NCI-H345 (cell line): ENCODE results near the gene SF3A1.
"Not testable (repeated sequence)": the region's sequence is repeated elsewhere in the genome, so short reads cannot be mapped to it uniquely, and the experiment has no call there.

Source experiments
- DNase-seq: peaks from one replicate; lab custom pipeline; 2025; lab: John Stamatoyannopoulos, UW

The SF3A1 gene

DNA sequence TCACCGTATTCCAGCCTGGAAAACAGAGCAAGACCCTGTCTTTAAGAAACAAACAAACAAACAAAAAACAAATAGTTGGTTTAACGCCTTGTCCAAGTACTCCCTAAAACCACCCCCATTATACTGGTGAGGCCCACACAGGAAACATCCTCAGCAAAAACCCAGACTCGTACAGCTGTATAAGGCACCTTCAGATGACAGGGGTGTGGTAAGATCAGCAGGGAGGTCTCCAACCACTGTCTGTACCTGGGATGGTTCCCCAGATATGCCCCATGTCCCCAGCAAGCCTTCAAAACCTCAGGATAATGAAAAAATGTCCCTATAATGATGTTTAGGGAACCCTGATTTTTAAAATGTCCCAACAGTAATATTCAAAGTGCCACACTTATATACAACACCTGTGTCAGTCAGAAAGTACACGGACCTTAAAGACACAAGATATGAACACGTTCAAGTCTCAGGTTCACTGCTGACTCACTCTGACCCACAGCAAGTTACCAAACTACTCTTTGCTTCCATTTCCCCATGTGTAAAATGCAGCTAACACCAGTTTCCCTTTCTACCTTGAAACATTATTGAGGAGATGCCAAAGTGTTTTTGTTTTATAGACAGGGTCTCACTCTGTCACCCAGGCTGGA lies 9.3 kb downstream of the SF3A1 start:
- no peak for DNase-seq

DNA sequence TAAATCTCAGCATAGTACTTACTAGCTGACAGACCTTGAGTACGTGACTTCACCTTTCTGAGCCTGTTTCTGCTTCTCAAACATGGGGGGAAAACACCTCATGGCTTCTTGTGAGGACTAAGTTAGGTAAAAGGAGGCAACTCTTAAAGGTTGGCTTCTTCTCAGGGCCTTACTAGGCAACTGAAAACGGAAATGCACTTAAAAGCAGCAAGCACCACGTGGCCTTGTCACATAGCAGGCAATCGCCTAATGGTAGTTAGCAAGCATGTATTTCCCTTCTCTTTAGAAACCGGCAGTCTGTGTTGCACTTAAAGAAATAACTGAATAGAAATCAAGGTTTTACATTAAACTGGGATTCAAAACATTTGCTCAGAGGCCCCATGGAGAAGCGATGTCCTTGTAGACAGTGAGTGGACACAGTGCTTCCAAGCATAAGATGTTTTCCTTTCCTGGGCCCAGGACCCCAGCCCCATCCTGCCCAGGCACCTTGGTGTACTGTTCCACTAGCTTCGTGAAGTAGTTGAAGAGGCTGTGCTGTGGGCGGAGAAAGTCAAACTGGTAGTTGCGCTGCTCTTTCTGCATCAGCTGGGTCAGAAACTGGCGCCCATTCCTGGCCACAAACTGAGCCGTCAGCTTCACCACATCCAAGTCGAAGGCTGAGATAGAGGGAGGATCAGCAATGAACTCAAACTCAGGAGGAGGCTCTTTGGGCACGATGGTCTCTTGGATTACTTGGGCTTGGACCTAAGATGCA lies 12.1 kb downstream of the SF3A1 start:
- DNase-seq, result no peak

DNA sequence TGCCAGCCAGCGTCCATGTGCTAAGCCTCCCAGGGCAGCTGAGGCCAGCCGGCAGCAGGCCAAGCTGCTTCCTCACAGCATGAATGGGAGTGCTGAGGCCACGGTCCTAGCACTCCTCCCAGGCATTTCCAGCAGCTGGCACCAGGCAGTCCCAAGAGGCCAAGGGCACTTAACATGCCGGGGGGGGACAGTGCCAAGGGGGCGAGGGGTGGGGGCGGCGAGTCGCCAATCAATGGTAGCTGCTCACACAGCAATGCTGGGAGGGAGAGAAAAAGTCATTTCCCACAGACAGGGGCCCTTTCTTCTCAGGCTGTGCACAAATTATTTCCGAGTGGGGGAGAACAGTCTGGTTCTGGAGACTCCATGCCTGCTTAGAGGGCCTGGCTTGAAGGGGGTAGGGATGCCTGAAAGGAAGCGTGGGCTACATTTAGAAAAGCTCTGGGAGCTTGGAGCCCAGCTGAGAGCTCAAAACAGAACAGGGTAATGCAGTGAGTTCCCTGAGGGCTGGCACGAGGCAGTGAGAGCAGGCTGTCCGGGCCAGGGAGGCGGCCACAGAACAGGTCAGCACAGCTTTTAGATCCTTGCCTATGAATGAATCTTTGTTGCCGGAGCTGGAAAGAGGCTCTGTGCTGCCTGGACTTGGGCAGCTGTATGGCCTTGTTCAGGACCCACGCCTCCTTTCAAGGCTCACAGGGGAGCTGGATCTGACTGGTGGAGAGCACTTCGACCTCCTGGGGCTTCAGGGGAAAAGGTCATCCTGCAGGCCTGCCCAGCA lies 15.6 kb downstream of the SF3A1 start:
- DNase-seq, result no peak

DNA sequence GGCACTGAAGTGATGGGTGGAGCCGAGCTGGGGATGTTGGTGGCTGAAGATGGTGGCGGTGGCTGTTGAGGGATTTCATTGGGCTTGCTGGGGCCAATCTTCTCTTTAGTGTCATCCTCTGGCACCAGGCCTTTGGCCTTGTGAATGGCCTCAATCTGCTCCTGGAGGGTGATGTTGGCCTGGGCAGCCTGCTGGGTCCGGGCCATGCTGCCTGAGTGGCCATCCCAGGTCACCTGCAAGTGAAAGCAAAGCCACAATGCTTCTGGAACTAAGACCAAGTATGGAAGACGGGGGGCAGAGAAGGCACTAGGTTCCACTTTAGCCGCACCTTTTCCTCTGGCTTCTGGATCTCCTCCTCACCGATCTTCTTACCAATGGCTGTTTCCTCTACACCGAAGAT lies 17.9 kb downstream of the SF3A1 start:
- no peak for DNase-seq

DNA sequence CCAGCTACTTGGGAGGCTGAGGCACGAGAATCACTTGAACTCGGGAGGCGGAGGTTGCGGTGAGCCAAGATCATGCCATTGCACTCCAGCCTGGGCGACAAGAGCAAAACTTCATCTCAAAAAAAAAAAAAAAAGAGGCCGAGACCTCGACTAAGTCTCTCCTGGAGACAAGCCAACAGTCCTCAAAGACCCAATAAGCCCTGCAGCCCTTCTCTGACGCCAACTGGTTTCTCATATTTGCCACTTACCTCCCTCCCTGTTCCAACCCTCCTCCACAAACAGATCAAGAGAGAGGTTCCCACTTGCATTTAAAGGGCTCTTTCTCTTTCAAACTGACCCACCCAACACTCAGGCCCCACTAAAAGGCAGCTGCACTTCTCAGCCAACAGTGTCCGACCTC lies 18.4 kb downstream of the SF3A1 start:
- not testable (repeated sequence) for DNase-seq

DNA sequence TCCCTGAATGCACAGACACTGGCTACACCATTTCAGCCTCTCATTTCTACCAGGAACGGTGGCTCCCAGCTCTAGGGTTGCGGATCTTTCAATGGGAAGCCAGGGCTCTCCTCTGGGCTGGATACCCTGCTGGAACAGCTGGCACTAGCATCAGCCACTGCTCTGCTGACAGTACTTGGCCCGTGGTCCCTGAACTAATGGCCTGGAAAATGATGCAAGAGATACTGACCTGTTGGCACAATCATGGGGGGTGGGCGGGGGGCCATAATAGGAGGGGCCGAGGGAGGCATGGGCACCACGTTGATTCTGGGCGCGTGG lies 19.3 kb downstream of the SF3A1 start:
- no peak for DNase-seq

DNA sequence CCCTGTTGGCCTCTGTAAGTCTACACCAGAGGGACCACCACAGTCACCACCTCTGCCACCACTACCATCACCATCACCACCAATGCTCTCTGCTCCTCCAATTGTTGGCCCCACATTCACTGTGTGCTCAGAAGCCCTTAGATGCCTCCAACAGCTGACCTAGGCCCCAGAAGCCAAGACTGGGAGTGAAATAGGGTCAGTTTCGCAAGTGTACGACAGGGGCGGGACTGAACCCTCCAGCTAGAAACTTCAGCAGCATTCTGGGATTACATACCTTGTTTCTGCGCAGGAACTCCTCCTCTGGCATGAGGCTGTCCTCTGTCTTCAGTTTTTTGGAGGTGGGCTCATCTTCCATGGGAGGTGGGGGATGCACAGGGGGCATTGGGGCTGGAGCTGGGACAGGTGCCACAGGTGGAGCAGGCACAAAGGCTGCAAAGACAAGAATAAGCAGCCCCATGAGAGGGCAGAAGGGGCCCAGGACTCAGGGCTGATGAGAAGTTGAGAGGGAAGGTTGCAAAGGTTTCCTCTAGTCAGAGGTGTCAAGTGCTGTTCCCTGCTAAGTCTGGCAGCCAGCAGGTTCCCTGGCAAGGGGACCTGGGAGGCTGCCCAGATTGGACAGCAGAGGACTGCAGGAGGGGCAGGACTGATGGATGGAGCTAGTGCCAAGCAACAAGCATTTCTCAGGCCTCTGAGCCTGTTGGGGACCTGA lies 19.8 kb downstream of the SF3A1 start:
- no peak for DNase-seq

DNA sequence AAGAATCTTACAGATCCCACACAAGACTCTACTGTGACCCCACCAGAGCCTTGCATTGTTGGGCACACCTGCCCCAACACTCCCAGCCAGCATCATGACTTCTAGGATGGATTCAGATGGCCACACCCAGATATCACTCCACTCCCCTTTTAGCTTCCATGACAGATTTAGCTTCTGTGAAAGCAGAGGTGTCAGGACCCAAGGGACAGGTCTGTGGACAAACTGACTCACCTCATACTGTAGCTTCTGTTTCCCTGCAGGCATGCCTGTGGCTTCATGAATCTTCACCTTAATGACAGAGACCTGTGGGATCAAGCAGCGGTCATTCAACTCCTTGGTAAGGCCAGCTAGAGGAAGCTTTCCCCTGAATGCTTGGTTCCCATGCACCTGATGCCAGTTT lies 21.5 kb downstream of the SF3A1 start:
- DNase-seq, result no peak

DNA sequence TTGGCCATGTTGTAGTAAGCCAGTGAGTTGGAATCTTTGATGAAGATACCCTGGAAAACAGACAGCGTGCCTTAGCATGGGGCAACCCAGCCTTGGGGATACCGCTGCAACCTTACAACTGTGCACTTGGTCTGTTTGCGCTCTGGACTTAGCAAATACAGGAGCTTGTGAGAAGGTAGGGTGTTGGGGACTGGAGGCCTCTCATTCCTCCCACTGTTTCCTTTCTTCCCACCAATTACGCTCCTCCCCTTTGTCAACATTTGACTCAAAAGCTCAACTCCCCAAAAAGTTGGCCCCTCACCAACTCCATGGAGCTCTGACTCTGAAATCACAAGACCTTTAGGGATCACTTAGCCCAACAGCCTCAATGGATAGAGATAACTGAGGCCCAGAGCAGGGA lies 22.0 kb downstream of the SF3A1 start:
- DNase-seq, result no peak

DNA sequence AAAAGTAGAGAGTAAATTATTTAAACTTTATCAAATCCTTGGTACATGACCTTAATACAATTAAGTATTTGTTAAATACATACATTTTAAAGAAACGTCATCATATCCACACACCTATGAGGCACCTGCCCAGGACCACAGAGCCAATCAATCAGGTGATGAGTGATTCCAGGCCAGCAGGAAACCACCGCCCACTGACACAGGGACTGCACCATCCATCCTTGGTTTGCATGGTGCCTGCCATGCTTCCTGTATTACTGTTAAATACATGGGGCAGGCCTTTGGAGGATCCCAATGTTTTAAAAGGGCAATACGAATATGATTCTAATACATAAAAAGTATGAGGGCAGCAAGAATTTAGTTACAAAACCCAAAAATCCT lies 23.0 kb downstream of the SF3A1 start:
- no peak for DNase-seq

DNA sequence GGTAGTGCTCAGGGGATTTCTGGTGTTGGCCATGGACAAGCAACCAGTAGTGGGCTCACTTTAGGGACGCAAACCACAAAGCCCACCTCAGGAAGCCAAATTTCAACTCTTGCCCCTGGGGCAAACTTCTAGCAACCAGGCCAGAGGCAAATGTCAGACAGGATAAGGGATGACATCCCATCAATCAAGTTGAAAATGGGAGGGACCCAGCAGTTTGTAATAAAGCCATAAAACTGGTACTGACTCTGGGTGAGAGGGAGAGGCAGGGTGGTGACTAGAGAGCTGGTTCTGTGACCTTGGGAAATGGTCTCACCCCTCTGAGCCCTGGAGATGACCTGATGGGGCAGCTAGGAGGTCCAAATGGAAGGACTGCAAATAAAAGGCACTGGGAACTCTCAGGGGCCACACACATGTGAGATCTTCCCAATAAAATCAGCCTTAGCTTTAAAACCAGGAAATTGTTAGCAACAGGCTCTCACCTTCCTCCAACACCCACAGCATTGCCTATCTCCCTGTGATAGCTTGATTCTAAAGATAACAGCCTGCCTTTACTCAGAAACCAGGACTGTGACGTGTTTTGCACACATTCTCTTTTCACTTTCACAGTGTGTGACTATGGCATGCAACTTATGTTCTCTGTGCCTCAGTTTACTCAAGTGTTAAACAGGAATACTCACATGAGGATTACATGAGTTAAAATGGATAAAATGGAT lies 23.5 kb downstream of the SF3A1 start:
- no peak for DNase-seq

DNA sequence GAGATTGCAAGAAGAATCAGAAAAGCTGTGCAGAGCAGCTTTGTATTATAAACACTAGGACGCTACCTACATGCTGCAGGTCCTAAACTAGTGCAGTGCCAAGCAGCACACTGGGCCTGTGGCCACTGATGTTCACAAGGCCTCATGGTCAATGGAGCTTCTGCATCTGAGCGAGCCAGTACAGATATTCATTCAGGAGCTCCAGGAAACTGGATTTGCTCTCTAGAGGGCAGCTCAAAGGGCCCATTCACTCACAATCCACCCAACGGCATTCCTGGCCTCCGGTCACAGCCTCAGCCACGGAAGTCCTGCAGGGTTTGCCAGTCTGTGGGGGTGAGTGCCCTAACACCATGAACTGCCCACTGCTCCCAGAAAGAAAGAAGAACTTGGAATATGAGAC lies 24.1 kb downstream of the SF3A1 start:
- no peak for DNase-seq

DNA sequence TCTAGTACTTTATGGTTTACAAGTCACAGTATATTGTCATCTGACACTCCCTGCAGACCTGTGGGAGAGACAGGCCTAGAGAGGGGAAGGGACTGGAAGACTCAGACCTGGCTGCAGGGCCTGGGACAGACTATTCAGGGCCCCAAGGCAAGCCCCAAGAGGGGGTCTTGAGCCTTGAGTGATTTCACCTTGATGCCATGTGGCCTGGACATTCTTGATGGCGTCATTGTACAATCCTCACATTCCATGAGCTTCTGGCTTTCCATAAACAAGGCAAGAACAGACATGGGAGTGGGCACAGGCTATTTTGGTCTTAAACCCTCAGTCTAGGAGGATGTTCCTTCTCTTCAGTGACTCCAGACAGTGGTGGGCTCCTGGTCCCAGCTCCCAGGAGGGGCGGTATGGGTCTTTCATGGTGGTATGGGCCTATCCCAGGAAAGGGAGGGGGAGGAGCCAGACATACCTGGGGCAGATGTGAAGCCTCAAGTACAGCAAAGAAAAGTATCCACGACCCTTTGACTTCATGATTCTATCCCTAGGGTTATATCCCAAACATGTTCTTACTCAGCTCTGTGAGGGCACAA lies 28.1 kb downstream of the SF3A1 start:
- DNase-seq, result no peak

DNA sequence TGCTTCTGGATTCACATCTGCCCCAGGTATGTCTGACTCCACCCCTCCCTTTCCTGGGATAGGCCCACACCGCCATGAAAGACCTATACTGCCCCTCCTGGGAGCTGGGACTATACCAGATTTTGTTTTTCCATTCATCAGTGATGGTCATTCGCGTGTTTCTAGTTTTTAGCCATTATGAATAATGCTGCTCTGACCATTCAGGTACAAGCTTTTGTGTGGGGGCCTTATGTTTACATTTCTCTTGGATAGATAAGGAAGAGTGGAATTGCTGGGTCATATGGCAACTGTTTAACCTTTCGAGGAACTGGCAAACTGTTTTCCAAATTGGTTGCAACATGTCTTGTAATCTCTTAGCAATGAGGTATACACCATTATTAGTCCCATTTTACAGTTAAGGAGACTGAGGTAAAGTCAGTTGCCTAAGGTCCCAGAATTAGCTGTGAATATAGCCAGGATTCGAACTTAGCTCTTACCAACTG lies 28.8 kb downstream of the SF3A1 start:
- no peak for DNase-seq

DNA sequence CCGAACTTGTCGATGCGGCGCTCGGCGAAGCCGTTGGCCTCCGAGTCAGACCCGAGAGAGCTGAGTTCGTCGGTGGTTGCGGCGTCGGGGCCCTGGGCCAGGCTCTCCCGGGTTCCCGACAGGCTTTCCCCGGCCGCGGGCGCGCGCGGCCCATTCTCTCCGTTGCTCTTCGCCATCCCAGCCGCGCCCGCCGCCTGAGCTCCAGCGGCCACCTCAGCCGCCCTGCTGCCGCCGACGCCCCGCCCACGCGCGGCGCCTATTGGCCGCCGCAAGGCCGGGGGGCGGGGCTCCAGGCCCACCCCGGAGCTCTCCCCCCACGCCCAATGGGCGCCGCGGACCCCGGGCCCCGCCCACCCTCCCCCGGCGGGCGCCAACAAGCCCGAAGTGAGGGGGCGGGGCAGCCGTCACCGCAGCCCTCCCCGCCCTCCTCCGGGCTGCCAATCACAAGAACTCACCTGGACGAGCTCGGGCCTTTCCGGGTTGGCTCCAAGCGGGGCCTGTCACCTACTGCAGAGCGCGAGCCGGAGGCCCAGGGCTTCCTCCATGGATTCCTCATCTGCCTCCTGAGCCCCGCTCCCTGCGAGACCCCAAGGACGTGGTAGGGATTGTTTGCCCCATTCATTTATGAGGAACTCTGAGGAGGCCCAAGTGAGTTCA lies 29.9 kb downstream of the SF3A1 start, which contains the start of gene TBC1D10A:
Gene TBC1D10A (minus strand): TSS at position 236 of the 657 bp plus-strand sequence. CDS start 60 bp downstream, at position 176.
- DNase-seq, result peak; percentile 91

DNA sequence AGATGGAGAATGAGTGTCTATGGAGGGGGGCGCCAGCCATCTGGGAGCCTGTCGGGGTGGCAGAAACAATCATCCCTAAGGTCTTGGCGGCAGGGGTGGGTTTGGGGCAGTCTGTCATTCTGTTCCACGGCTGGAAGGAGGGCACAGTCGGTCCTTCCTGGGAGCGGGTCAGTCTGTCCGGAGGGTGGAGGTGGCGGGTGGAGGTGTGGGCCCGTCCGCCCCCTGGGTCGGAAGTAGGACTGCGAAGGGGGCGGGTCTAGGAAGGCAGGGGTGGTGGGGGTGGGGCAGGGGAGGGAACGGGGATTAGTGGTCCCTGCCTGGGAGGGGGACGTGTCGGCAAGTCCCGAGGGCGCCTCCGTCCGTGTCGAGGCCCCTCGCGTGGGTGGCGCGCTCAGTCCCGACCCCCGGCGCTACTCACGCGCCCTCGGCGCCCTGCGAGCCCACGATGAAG lies 30.4 kb downstream of the SF3A1 start:
- DNase-seq, result peak; percentile 9

DNA sequence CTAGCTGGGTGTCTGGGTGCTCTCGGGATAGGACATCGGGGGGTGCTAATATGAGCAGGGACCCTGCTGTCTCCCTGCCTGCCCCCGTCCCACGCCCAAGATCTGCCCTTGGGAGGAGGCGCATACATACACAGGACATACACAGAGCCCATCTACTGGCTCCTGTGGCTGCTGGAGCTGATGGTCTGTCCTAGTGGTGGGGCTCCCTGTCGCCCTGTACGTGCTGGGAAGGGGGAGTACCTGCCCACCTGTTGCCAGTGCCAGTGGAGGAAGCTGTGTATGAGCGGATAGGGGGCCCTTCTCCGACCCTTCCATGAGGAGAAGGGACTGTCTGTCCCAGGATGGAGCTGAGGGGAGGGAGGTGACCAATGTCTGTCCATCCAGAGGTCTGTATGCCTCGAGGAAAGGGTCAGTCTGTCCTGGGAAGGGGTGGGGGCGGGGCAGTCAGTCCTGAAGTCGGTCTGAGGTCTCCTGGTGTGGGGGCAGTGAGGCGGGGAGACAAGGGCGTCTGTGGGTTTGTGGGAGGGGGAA lies 30.9 kb downstream of the SF3A1 start:
- DNase-seq, result no peak

DNA sequence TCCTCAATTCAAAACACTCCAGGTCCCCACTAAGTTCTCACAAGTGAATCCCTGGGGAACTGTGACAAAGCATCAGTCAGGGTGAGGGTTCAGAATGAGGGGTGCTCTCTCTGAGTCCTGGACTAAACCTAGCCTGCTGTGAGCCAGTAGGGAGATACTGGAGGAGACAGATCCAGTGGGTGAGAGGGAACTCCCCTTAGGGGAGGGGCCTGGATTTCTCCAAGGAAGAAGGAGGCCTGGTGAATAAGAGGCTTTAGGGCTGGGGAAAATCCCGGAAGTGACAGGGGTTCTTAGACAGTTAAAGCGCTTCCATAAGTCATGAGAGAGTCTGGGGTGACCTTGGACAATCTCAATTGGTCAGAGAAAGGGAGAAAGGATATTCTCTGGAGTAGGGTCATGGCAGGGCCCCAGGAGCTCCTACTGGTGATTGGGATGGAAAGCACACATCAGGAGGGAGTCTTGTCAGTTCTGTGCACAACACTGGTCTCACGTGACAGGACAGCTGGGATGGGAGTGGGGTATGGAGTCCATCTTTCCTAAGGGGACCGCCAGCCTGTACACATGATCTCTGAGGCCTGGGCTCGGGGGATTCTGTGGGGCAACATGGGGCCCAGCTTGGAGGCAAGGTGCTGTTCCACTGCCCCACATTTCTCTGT lies 31.5 kb downstream of the SF3A1 start:
- DNase-seq, result no peak

DNA sequence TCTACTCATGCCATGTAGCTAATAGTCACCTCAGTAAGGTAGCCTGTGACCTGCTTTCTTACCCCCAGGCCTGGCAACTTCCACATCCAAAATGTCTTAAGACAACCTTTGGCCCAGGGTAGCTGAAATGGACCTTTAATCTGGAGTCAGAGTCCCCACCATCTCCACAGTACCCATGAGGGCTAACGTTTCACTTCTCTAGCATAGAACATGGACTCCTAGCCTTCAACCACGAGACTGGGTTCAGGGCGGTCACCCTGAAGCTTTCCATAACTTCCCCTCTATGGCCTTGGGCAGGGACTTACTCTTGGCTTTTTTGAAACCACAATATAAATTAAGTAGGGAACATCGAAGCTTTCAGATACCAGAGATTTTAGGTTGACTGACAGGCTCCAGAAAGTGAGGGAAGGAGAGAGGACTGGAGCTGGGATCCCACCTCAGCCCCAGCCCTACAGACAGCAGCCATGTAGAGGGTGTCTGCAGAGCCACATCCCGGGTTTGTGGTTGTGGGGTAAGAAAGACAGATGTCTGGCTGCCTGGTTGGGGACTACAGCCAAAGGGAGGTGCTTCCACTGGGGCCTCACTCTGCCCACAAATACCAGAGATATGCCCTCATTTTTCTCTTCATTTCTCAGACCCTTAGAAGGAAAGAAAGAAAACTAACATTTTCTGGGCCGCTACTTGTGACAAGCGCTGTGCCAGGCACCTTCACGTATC lies 32.5 kb downstream of the SF3A1 start:
- no peak for DNase-seq
